ENCODE measurements around the gene KLK5. TPM values are rescaled to one million over a fixed set of nuclear protein-coding genes. Genes with fewer than 3 reads are reported as not detected.
A peak's percentile ranks its signal among the peaks of the same experiment; 100 is the strongest.
"Not testable (repeated sequence)": the region's sequence is repeated elsewhere in the genome, so short reads cannot be mapped to it uniquely, and the experiment has no call there.

KLK5 gene
- polyA plus RNA-seq (ENCODE audit: insufficient read length) = 1.2 TPM
- long read RNA-seq, donor 1 = 0 reads
- long read RNA-seq, donor 2 = 0 reads
- long read RNA-seq, donor 3 = 0 reads
- long read RNA-seq, donor 4 = 0 reads
- long read RNA-seq, donor 5 = 0 reads
- long read RNA-seq, donor 6 = 0 reads
- long read RNA-seq, donor 7, partial matches to known transcripts = 0 of 1 reads
- long read RNA-seq, donor 7, other reads (novel, unspliced or antisense) = 0 of 1 reads
- long read RNA-seq, donor 8 = 0 reads

GRCh38 chr19:50952910-50953309 is at the start of gene KLK5:
TSS of gene KLK5 (minus strand) at chr19:50953038. CDS start at chr19:50952657, 381 bp downstream.
- DNase-seq = no peak

- peak; percentile 60 for DNase-seq
Observed at GRCh38 chr19:51002089-51002532, 49.3 kb upstream of the KLK5 start.

- DNase-seq = peak; percentile 44
Observed at GRCh38 chr19:51001515-51001914, 48.7 kb upstream of the KLK5 start, which contains the start of gene KLK8. TSS of gene KLK8 (minus strand) at chr19:51001604. CDS start at chr19:51001167, 437 bp downstream.

- no peak for DNase-seq
Observed at GRCh38 chr19:51000981-51001380, 48.1 kb upstream of the KLK5 start.

GRCh38 chr19:51000426-51000825 is 47.6 kb upstream of the KLK5 start:
- DNase-seq = no peak

- DNase-seq = no peak
Observed at GRCh38 chr19:50998686-50999085, 45.8 kb upstream of the KLK5 start.

- DNase-seq = no peak
Observed at GRCh38 chr19:50998061-50998460, 45.2 kb upstream of the KLK5 start.

GRCh38 chr19:50994129-50994528 is 41.3 kb upstream of the KLK5 start:
- no peak for DNase-seq

GRCh38 chr19:50992666-50993035 is 39.8 kb upstream of the KLK5 start:
- no peak for DNase-seq

- not testable (repeated sequence) for DNase-seq
Observed at GRCh38 chr19:50984416-50984815, 31.6 kb upstream of the KLK5 start.

- DNase-seq = no peak
Observed at GRCh38 chr19:50983625-50984292, 30.9 kb upstream of the KLK5 start, which contains the start of gene KLK7. TSS of gene KLK7 (minus strand) at chr19:50983917. CDS start at chr19:50982399, 1,518 bp downstream.

GRCh38 chr19:50982186-50982585 is 29.3 kb upstream of the KLK5 start:
- no peak for DNase-seq

- DNase-seq = no peak
Observed at GRCh38 chr19:50981587-50982146, 28.8 kb upstream of the KLK5 start.

- no peak for DNase-seq
Observed at GRCh38 chr19:50980208-50980607, 27.4 kb upstream of the KLK5 start.

GRCh38 chr19:50979758-50980157 is 26.9 kb upstream of the KLK5 start:
- DNase-seq = no peak

- DNase-seq = no peak
Observed at GRCh38 chr19:50978772-50979390, 26.0 kb upstream of the KLK5 start.

- no peak for DNase-seq
Observed at GRCh38 chr19:50977626-50978025, 24.8 kb upstream of the KLK5 start.

GRCh38 chr19:50975766-50976165 is 22.9 kb upstream of the KLK5 start:
- no peak for DNase-seq

GRCh38 chr19:50974702-50975556 is 22.1 kb upstream of the KLK5 start:
- DNase-seq = no peak

GRCh38 chr19:50972795-50973376 is 20.0 kb upstream of the KLK5 start:
- DNase-seq = no peak

GRCh38 chr19:50969810-50970209 is 17.0 kb upstream of the KLK5 start:
- DNase-seq = not testable (repeated sequence)

- no peak for DNase-seq
Observed at GRCh38 chr19:50969413-50969760, 16.5 kb upstream of the KLK5 start, which contains the start of gene KLK6. TSS of gene KLK6 (minus strand) at chr19:50969591. CDS start at chr19:50968104, 1,487 bp downstream.
